Suppressor macrophage treated with lipopolysaccharide for 4 hours (primary cell): ENCODE results near the gene HOXB7.

ENCODE experiments used
- DNase-seq: peaks from one replicate; pipeline ENCODE4 v3.0.0-alpha.2; 2020

Gene HOXB7

DNA sequence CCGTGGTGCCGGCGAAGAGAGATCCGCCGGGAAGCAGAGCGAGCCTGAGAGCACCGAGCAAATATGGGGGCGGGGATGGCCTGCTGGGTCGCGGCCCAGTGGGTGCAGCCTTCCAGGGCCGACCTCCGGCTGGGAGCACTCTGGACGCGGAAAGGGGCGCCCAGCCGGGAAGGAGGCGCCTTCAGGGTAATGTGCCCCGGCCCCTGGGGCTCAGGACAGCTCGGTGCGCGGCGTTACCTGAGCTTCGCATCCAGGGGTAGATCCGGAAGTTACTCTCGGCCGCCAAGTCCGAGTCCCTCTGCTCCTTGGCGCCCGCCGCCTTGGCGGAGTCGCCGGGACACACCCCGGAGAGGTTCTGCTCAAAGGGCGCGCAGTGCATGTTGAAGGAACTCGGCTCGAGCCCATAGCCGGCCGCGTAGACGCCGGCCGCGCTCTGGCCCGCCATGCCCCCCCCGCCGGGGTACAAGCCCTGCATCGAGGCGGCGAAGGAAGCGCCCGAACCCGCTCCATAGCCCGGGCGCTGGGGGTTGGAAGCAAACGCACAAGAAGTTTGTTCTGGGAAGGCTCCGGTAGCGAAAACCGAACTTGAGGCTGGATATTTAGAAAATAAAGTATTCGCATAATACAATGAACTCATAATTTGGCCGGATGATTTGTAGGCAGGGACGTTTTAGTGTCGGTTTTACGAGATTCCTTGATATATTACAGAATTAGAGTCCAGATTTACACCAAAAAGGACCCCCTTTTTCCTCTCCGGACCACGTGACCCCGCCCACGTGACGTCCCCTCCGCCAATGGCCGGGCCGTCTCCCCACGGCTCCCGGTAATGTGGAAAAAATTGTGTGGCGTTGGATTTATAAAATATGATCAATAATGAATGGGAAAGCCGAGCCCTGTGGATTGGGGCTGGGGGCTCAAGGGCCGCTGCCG, at the start of gene HOXB7:
TSS of gene HOXB7 (minus strand) at position 736 of the 930 bp plus-strand sequence. CDS start at position 637, 99 bp downstream.
- peak; percentile 50 for DNase-seq

DNA sequence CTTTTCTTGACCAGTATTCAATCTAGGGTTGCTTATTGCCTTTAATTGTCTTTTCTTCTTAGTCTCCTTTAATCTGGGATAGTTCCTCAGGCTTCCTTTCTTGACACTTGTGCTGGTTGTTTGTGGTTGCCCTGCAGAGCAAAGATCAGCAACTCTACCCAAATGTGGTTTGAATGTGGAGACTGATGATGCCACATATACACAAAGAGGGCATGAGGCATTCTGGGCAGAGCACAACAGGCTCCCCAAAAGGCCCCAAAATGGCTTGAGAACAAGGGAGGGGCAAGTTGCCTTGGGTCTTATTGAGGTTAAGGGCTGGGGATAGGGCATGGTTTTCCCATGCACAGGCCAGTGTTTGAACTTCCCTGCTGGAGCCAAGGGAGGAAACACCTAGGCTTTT, 45.1 kb upstream of the HOXB7 start:
- no peak for DNase-seq

DNA sequence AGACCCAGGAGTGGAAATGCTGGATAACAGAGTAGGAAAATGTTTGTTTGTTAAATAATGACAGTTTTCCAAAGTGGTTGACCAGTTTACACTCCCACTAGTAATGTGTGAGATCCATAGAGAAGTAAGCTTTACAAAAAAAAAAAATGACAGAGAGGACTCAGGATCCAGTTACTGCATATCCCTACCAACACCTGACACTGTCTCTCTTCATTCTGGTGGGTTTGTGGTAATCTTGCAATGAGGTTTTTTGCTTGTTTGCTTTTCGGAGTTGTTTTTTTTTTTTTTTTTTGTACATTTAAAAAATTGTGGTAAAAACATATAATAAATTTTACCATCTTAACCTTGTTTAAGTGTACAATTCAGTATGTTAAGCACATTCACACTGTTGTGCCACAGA, 38.9 kb upstream of the HOXB7 start:
- DNase-seq: no peak

DNA sequence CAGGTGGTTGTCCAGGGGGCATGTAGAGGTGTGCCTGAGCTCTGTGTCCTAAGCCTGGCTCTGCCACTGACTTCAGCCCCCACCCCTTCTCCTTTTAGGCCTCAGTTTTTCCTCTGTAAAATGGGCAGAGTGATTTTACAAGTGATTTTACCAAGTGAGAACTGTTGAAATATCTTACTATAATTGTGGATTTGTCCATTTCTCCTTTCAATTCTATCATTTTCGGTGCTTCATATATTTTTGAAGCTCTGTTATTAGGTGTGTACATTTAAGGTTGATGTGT, 37.1 kb upstream of the HOXB7 start:
- no peak for DNase-seq

DNA sequence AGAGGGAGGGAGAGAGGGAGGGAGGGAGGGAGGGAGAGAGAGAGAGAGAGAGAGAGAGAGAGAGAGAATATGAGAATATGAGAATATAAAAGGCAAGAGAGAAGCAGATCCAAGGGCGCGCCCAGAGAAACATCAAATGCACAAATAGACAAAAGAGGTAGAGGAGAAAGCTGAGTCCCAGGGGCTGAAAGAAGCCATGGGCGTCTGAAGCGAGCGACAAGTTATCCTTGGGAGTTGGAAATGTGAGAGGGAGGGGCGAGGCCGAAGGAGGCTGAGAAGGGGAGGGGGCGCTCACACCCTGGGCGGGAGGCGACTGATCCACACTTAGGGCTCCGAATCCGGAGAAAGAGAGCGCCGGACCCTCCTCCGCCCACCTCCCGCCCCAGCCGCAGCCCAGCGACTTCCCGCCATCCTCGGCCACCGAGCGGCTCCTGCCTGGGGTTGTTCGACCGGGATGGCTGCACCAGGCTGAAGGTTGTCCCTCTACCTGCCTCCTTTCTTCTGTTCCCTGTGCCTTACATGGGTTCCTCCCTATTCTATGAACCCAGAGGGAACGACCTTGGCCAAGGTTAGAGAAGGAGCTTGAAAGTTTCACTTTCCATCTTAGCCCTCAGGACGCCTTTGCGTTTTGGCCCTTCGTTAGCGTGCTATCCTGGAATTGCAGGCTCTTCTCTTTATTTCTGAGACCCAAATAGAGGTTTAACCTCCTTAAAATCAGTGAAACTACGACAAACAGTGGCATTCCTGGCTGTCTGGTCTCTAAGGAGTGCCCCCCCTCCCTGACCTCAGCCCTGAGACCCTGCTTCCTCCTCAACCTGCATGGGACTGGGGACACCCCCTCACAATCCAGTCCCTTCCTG, 36.5 kb upstream of the HOXB7 start:
- peak; percentile 35 for DNase-seq

DNA sequence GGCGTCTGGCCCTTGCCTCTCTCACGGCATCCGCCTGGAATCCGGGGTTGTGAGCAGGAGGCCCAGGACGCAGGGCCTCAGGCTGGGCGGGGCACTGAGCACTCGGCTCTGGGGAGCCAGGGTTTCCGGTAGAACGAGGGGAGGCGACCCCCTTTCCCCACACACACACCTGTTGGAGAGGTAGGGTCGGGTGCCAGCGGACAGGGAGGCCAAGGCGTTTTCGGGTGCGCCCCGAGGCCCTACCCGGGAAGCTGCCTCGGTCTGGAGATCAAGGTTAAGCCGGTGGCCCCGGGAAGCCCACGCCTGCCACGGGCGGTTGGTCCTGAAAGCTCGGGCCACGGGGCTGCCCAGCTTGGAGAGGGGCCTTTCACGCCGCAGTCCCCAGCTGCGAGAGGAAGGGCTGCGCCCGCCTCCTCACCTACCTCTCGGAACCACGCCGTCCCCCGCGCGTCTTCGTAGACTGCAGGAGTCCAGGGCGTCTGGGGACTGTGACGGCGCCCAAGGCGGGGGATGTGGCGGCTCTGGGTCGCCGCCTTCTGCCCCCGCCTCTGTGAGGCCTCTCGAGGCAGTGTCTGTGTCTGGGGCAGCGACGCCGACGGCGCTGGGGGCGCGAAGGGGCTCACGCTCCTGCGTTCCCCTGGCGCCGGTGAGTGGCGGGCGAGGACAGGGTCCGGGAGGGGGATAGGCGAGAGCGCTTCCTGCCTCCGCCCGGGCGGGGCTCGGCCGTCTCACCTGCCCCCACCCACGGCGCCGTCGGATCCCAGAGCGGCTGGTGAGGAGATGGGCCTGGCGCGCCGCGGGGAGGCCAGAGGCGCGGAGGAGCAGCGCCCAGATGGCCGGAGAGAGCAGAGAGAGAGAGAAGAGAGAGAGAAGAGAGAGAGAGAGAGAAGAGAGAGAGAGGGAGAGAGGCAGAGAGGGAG, 35.6 kb upstream of the HOXB7 start:
- no peak for DNase-seq

DNA sequence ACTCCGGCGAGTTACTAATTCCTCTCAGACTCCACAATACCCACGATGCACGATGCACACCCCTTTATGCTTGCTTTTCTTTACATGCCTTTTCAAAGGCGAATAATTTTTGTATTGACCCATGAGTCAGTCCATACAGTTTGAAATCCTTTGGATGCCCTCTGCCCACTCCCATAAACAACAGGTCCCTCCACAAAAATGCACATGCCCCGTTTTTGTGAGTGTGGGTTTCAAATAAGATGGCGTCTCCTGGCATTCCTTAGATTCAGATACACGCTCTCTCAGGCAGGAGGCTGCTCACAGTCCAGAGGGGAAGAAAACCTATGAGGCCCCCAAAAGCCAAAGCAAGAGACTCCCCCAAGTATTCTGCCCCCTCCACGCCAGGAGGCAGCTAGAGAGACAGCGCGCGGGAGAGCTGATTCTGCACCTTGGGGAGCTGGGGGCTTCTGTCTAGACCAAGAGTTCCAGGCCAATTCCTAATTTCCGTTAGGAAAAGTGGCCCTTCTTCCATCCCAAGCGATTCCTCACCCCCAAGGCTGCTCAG, 34.9 kb upstream of the HOXB7 start:
- DNase-seq: no peak

DNA sequence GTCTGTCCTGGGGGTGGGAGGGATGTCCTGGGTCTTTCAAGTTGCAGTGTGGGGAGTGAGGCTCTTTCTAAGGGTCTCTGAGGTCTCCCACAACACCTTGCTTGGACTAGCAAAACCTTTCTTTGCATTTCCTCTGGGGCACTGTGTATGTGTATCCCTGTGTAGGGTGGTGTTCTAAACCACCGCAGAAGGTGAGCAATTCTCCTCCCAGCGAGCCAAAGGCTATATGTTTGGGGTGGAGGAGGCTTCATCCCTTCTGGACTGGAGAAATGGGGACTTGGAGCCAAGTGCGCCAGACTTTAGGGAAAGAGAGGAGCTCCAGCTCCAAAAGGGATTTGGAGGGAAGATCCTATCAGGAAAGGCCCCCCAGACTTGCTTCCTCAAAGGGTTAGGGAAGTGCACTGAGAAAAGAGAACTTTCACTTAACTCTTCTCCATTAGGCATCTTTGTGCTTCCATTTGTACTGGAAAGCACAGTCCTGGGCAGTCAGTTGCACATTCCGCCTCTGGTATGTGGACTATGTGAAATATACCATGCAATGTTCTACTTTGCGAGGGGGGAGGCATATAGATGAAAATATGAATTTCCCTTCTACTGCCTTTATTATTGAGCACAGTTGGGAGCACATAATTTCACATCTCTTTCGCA, 34.2 kb upstream of the HOXB7 start:
- DNase-seq: no peak

DNA sequence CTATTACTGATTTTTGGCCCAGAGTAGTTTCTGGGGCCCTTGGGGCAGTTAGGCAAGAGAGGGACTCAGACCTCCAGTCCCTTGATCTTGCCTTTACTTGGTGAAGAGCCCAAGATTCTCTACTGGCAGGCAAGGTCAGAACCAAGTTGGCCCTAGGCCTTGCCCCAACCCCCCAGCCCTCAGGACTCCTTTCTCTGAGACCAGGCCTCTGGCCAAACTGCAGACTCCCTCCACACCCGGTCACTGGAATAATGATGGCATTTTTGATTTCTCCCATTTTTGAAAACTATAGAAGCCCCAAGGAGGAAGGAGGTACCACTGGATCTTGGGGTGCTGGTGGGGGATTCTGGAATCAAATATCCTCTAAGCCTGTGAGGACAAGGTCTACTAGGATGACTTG, 33.3 kb upstream of the HOXB7 start:
- no peak for DNase-seq

DNA sequence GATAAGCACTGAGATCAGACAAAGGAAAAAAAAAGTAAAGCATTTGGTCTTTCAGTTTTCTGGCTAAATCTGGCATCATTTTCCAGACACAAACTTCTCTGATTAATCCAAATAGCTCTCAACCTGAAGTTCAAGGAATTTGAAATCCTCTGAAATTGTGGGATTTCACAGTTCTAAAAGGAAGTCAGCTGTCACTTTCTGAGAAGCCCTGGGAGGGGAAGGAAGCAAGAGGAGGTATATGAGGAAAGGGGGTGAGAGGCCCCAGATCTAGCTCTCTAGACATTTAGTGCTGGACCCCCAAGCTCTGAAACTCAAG, 32.8 kb upstream of the HOXB7 start:
- DNase-seq: no peak

DNA sequence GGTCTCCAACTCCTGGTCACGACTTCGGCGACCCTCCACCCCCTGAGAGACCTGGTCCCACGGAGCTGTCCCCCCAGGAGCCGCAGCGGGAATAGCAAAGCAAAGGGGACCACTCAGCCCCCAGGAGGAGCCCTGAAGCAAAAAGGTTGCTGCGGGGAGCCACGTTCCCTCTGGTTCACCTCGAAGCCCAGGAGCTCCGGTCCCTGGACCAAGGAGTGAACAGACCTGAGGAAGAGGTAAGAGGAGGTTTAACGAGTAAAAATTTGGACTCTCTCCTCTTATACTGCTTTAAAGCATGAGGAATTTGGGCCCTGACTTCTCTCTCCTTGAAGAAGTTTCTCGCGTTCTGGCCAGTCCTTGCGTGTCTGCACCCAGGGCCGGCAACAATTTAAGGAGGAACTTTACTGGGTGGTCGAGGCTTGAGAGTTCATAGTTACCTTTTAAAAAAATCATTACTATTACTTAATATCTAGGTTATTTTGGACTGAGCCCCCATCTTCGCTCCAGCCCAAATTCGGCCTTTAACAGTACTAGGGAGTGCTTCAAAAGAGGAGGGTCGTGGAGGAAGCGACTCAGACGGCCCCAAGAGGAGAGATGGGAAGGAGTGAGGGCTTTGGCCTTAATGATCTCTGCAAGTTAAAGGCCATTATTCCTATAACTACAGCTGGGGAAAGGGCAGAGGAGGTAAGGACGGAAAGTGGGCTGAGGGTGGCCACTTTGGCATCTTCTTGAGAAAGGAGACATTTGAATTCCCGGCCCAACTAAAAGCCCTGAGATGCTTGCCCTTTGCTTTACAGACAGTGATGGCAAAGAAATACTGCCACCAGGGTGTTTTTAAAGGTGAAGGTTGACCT, 32.3 kb upstream of the HOXB7 start:
- DNase-seq: no peak

DNA sequence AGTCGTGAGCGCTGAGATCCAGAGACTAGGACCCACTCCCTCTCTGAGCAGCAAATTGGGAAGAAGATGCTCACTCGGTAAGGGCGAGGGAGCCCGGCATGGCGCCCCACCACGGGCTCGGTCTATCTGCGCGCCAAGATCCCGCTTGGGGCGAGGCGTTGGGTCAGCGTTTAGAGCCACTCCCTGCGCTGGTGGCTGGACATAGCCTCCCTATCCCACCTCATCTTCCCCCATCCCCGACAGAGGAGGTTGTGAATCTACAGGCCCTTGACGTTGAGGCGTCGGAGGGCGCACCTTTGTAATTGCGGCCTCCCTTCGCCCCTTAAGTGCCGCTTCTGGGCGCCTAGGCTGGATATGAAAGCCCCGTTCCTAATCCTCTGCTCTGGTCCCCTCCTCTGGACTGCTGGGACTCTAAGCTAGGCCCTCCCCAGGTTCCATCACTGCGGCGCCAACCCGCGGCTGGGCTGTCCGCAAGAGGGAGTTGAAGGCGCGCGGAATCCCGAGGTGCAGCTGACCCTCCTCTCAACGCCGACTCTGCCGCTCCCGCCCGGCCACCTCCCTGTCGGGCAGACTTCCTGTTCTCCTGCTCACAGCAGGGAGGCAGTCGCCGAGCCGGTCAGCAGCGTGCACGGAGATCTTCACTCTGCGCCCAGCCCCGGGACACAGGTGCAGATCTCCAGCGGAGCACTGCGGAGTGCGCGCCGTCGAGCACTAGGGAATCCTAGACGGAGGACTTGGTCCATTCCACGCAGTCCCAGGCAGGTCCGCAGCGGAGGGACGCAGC, 31.4 kb upstream of the HOXB7 start:
- no peak for DNase-seq

DNA sequence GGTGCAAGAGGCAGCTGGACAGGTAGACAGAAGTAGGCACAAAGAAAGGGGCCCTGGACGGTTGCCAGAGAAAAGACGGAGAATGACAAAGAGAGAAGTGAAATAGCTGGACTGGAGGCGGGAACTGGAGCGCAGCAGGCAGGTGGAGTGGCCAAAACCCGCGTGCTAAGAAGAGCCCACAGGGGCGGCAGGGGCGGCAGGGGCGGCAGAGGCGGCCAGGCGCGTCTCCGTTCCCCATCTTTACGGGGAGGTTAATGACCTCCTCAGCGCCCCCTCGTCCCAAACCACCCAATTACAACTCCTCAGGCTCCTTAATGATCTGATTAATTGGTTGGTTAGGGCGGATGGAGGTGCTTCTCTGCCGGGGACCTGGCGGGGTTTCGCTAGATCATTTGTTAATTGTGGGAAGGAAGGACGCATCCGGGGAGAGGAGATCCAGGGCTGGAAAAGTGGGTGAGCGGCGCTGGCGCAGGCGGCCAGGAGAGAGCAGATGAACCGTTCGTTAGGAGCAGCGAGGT, 30.8 kb upstream of the HOXB7 start:
- no peak for DNase-seq

DNA sequence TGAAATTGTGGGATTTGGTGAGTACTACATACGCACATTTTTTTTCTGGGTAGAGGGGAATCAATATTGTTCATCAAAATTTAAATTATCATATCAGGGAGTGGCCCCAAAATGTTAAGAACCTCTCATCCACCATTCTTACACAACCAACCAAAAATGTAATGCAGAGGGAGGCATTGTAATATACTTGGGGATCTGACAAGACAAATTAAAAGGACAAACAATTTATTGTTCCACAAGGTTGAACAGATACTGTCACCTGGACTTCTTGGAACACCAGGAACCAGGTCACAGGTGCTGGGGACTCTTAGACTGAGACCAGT, 30.0 kb upstream of the HOXB7 start:
- DNase-seq: no peak

DNA sequence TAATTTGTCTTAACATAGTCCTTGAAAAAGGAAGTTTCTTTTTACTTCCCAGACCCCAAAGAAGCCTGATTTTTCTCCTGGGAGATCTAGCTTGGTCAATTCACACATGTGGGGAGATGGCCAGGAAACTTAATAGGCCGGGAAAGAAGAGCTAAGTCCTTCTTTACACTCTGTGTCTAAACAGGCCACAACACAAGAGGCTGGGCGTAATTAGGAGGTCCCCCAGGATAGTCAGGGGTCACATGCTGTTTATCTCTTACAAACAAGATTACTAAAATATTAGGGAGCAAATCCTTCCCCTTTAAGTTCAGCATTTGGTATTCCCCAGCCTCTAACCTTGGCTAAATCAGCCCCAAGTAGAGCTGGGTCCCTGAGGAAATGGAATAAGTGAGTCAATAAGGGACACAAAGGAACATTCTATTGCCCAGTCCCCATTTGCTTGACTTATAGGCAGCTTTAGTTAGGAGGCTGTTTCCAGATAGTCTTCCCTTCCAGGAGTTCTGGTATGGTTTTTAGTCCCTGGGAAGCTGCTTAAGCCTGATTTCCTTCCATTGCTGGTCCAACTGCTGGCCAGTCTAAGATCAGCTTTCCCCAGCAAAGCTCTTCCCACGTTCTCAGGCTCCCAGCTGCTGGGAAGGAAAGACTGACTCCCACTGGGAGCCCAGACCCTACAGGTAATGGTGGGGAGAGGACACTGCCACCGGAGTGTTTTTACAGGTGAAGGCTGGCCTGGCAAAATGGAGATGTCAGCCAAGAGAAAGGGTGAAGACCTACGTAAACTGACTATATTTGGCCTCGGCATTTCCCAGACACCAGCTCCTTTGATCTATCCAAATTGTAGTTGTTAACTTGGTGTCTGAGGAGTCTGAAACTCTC, 29.4 kb upstream of the HOXB7 start:
- no peak for DNase-seq

DNA sequence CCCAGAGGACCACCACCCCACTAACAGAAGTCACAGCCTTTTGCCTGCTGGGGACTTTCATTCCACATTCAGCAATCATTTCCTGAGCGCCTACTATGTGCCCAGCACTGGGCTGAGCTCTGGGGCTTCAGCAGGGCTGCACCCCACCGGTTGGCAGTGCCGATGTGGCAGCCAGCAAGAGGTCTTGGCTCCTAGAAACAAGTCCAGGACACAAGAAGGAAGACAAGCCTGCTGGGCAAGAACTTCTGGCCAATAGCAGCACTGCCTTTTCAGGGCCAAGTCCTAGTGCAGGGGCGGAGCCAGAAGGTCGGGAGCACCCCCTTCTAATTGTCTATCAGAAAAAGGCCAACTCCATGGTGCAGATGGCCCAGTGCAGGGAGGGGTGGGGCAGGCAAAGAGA, 28.3 kb upstream of the HOXB7 start:
- DNase-seq: no peak

DNA sequence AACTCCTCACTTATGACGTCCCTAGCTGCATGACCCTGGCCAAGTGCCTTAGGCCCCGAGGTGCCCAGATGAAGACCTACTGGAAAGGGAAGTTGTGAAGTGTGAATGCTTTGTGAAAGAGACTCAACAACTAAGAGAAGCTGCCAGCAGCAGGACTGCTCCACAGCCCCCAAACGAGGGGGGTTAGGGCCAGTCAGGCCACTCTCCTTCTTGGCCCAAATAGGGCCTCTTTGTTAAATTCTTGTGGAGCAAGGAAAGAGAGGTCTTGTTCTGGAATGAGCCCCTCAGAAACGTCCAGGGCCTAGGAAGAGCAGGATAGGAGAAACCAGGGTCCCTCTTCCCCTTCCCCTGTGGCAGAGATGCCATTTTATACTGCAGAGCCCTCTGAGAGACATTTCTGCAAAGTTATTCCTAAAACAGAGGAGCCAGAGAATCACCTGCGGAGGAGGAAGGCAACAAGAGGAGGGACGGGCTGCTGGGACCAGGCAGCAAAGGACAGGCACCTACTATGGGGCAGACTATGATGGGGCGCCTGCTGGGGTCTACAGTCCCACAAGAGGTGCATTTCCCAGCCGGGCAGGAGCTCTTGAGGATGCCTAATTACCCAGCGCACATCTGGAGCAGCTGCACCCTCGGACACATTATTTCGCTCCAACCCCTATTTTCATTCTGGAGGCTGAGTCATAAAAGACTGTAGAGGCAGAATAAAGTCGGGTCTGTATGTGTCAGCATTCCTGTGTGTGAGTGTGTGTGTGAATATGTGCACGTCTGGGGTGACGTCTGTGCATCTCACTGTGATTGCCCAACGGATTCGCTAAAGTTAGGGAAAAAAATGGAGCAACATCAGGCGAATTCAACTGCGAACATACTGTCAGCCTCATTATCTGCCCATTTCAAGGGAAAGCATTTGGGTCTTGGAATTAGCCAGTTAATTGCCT, 26.8 kb upstream of the HOXB7 start:
- no peak for DNase-seq
